NCI-H1417 (cell line): ENCODE measurements around the gene ZBED2.
A peak's percentile ranks its signal among the peaks of the same experiment; 100 is the strongest.
"Not testable (repeated sequence)": the region's sequence is repeated elsewhere in the genome, so short reads cannot be mapped to it uniquely, and the experiment has no call there.

Experiments
- DNase-seq, 3 experiments: peaks; one replicate each; lab custom pipeline; 2025; lab: John Stamatoyannopoulos, UW

Gene ZBED2

GRCh38 chr3:111595232-111595631, at the start of gene ZBED2:
Gene ZBED2 (minus strand): TSS chr3:111595346. CDS start chr3:111594201, 1,145 bp downstream.
- no peak for DNase-seq

- peak in 1 of 3 experiments; percentile 6 for DNase-seq
Observed at GRCh38 chr3:111639316-111639715, 44.2 kb upstream of the ZBED2 start.

GRCh38 chr3:111636366-111636885, 41.3 kb upstream of the ZBED2 start:
- peak; percentile 14 to 64 (median 21) for DNase-seq

GRCh38 chr3:111635403-111635802, 40.3 kb upstream of the ZBED2 start:
- no peak for DNase-seq

- not testable (repeated sequence) for DNase-seq
Observed at GRCh38 chr3:111630638-111631037, 35.5 kb upstream of the ZBED2 start.

- DNase-seq, result not testable (repeated sequence)
Observed at GRCh38 chr3:111629018-111629417, 33.9 kb upstream of the ZBED2 start.

GRCh38 chr3:111627092-111627491, 31.9 kb upstream of the ZBED2 start:
- no peak for DNase-seq

- DNase-seq, result peak in 1 of 3 experiments; percentile 27
Observed at GRCh38 chr3:111621535-111621934, 26.4 kb upstream of the ZBED2 start.

- peak in 2 of 3 experiments; percentile 22 to 53 for DNase-seq
Observed at GRCh38 chr3:111619833-111620232, 24.7 kb upstream of the ZBED2 start.

- no peak for DNase-seq
Observed at GRCh38 chr3:111618945-111619344, 23.8 kb upstream of the ZBED2 start.

GRCh38 chr3:111617912-111618601, 22.9 kb upstream of the ZBED2 start:
- no peak for DNase-seq

- DNase-seq, result no peak
Observed at GRCh38 chr3:111617406-111617805, 22.3 kb upstream of the ZBED2 start.

- DNase-seq, result no peak
Observed at GRCh38 chr3:111616417-111617105, 21.4 kb upstream of the ZBED2 start.

- DNase-seq, result no peak
Observed at GRCh38 chr3:111615880-111616279, 20.7 kb upstream of the ZBED2 start.

GRCh38 chr3:111613294-111613693, 18.1 kb upstream of the ZBED2 start:
- no peak for DNase-seq

GRCh38 chr3:111610612-111611054, 15.5 kb upstream of the ZBED2 start:
- DNase-seq, result peak in 1 of 3 experiments; percentile 62

- peak in 1 of 3 experiments; percentile 49 for DNase-seq
Observed at GRCh38 chr3:111610189-111610588, 15.0 kb upstream of the ZBED2 start.

GRCh38 chr3:111609700-111610099, 14.6 kb upstream of the ZBED2 start:
- no peak for DNase-seq

GRCh38 chr3:111608383-111608782, 13.2 kb upstream of the ZBED2 start:
- DNase-seq, result no peak

GRCh38 chr3:111607240-111607920, 12.2 kb upstream of the ZBED2 start:
- no peak for DNase-seq

GRCh38 chr3:111605493-111605892, 10.3 kb upstream of the ZBED2 start:
- no peak for DNase-seq

GRCh38 chr3:111605018-111605417, 9.9 kb upstream of the ZBED2 start:
- DNase-seq, result no peak
